ENCODE measurements around the gene FBXO44.

FBXO44 gene

DNA sequence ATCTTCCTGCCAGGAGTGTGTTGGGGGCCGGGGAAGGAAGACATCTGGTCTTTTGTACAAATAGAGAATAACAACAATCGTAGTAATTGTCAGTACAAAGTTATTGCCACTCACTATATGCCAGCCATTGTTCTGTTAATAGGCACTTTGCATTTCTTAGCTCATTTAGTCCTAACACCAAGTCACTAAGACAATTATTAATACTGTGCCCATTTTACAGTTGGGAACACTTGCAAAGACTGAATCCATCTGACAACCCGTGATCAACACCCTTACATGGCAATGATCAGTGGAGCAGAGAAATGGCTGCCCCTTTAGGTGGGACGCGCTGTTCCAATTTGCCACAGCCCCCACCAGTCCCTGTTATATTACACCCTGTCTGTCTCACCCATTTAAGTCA lies 33.8 kb upstream of the FBXO44 start:
- Mint-ChIP-seq H3K4me1 (no peaks in the 10 kb centered on the region), H3K27me3 (ENCODE audit: low read depth, poor library complexity) (peaks cover 76% of the 10 kb centered on the region)

GRCh38 chr1:11622398-11622797 lies 32.3 kb upstream of the FBXO44 start:
- TF ChIP-seq, protein P1, sequence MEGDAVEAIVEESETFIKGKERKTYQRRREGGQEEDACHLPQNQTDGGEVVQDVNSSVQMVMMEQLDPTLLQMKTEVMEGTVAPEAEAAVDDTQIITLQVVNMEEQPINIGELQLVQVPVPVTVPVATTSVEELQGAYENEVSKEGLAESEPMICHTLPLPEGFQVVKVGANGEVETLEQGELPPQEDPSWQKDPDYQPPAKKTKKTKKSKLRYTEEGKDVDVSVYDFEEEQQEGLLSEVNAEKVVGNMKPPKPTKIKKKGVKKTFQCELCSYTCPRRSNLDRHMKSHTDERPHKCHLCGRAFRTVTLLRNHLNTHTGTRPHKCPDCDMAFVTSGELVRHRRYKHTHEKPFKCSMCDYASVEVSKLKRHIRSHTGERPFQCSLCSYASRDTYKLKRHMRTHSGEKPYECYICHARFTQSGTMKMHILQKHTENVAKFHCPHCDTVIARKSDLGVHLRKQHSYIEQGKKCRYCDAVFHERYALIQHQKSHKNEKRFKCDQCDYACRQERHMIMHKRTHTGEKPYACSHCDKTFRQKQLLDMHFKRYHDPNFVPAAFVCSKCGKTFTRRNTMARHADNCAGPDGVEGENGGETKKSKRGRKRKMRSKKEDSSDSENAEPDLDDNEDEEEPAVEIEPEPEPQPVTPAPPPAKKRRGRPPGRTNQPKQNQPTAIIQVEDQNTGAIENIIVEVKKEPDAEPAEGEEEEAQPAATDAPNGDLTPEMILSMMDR (IDR thresholded peaks at IDR 0.05) = no peak
- no peaks in the 10 kb centered on the region for H3K4me1 Mint-ChIP-seq
- H3K27ac Mint-ChIP-seq = no peak overlapping the region
- H3K36me3 Mint-ChIP-seq (ENCODE audit: low read depth) = no peaks in the 10 kb centered on the region
- no peaks in the 10 kb centered on the region for H3K9me3 Mint-ChIP-seq
- no peak for DNase-seq
- H3K27me3 Mint-ChIP-seq (ENCODE audit: low read depth, poor library complexity) = peaks cover 77% of the 10 kb centered on the region
- no peak overlapping the region for H3K4me3 Mint-ChIP-seq

More for the DNA sequence above, 33.8 kb upstream of the FBXO44 start:
- TF ChIP-seq, protein P1 (IDR thresholded peaks at IDR 0.05) = no peak
- Mint-ChIP-seq H3K36me3 (ENCODE audit: low read depth) (no peaks in the 10 kb centered on the region), H3K27ac (no peak overlapping the region), H3K9me3 (no peaks in the 10 kb centered on the region), H3K4me3 (no peak overlapping the region)
- DNase-seq = no peak

DNA sequence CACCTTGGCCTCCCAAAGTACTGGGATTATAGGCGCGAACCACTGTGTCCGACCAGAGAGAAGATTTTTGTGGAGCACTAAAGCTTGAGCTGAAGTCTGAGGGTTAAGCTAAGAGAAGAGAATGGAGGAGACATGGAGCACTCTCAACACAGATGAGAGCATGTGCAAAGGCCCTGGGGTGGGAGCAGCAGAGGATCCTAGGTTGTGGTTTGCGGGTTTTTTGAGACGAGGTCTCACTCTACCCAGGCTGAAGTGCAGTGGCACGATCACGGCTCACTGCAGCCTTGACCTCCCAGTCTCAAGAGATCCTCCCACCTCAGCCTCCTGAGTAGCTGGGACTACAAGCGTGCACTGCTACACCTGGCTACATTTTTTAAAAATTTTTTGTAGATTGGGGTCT lies 31.0 kb upstream of the FBXO44 start:
- H3K27me3 Mint-ChIP-seq (ENCODE audit: low read depth, poor library complexity) = peaks cover 73% of the 10 kb centered on the region
- no peak for DNase-seq
- H3K4me3 Mint-ChIP-seq = no peak overlapping the region
- no peaks in the 10 kb centered on the region for H3K36me3 Mint-ChIP-seq (ENCODE audit: low read depth)
- peaks cover under 1% of the 10 kb centered on the region for H3K4me1 Mint-ChIP-seq
- no peaks in the 10 kb centered on the region for H3K9me3 Mint-ChIP-seq
- TF ChIP-seq, protein P1 (IDR thresholded peaks at IDR 0.05) = no peak
- H3K27ac Mint-ChIP-seq = no peak overlapping the region

DNA sequence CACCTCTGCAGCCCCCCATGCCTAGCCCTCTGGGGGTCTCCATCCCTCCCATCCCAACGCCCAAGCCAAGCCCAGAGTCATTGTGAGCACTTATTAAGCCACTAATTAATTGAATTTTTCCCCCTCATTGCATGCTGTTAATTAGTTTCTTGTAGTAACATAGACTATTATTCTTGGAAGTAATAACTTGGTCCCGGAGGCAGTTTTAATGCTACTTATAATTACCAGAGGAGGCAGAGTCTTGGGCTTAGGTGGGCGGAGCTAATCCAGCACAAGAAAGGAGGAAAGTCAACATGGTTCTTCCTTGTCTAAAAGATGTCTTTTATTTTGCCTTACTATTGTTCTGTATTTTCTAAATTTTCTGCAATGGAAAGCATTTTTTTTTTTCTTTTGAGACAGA lies 28.1 kb upstream of the FBXO44 start:
- Mint-ChIP-seq H3K4me3 (no peak overlapping the region), H3K4me1 (peaks cover 17% of the 10 kb centered on the region), H3K27ac (no peak overlapping the region), H3K27me3 (ENCODE audit: low read depth, poor library complexity) (peaks cover 68% of the 10 kb centered on the region), H3K36me3 (ENCODE audit: low read depth) (no peaks in the 10 kb centered on the region), H3K9me3 (no peaks in the 10 kb centered on the region)
- TF ChIP-seq, protein P1 (IDR thresholded peaks at IDR 0.05) = no peak
- no peak for DNase-seq

DNA sequence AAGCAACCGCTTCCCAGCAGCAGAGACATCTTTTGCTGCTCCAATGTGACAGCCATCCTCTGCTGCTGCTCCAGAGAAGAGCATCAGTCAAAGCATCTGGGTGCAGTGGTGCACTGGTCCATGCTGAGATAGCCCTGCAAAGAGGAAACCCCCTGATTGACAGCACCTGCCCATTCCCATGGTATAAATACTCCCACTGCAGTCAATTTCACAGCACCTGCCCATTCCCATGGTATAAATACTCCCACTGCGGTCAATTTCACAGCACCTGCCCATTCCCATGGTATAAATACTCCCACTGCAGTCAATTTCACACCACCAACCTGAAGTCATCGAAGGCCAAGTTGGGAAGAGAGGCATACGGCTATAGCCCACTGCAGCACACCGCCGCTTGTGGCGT lies 25.9 kb upstream of the FBXO44 start:
- DNase-seq = no peak
- H3K36me3 Mint-ChIP-seq (ENCODE audit: low read depth) = no peaks in the 10 kb centered on the region
- no peak overlapping the region for H3K4me3 Mint-ChIP-seq
- H3K9me3 Mint-ChIP-seq = no peaks in the 10 kb centered on the region
- peaks cover 70% of the 10 kb centered on the region for H3K27me3 Mint-ChIP-seq (ENCODE audit: low read depth, poor library complexity)
- H3K27ac Mint-ChIP-seq = no peak overlapping the region
- H3K4me1 Mint-ChIP-seq = peaks cover 17% of the 10 kb centered on the region
- TF ChIP-seq, protein P1 (IDR thresholded peaks at IDR 0.05) = no peak

DNA sequence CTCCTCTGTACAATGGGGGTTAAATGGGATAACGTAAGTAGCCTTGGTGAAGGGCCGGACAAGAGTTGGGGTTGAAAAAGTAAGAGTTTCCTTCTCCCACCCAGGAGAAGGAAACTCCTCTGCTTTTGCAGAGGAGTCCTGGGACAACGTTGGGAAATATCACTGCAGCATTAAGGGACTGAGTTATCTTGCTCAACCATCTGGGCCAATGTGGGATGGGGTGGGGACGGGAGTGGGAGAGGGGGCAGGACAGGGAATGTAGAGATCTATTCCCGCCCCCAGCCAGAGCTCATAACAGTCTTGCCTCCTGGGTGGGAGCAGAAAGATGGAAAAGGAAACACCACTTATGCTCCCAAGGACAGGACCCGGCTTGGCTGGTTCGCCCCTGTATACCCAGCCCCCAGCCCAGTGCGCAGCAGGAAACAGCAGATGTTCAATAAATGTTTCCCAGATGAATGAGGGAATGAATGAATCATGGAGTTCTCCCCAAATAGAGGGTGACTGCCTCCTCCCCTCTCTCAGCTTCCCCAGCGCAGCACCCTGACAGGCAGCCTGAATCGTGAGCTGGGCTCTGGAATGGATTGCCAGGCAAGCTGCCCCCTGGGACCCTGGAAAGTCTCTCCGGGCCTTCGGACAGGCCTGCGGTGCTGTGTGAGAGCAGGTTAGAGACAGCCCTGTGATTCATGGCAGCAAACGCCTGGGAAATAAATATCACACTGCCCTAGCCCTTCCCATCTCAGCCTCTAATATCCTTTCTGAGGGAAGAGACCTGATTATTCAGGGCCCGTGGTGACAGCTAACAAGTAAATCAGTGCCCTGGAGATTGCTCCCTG lies 25.3 kb upstream of the FBXO44 start:
- Mint-ChIP-seq H3K27me3 (ENCODE audit: low read depth, poor library complexity) (peaks cover 76% of the 10 kb centered on the region), H3K36me3 (ENCODE audit: low read depth) (no peaks in the 10 kb centered on the region), H3K4me3 (no peak overlapping the region), H3K27ac (no peak overlapping the region), H3K4me1 (peaks cover 22% of the 10 kb centered on the region), H3K9me3 (no peaks in the 10 kb centered on the region)
- peak; percentile 64 for DNase-seq
- TF ChIP-seq, protein P1 (IDR thresholded peaks at IDR 0.05) = no peak
